Measurements from ENCODE around the gene ZNF205.
"Not testable (repeated sequence)": the region's sequence is repeated elsewhere in the genome, so short reads cannot be mapped to it uniquely, and the experiment has no call there.

ZNF205 gene

GRCh38 chr16:3135126-3135715 is 22.8 kb downstream of the ZNF205 start:
- no peak for DNase-seq

GRCh38 chr16:3137267-3137666 is 24.9 kb downstream of the ZNF205 start:
- no peak for DNase-seq

- no peak for DNase-seq
Measured at GRCh38 chr16:3138342-3138741, 26.0 kb downstream of the ZNF205 start.

GRCh38 chr16:3138823-3139426 is 26.5 kb downstream of the ZNF205 start:
- DNase-seq = no peak

GRCh38 chr16:3139561-3139960 is 27.2 kb downstream of the ZNF205 start:
- DNase-seq = not testable (repeated sequence)

GRCh38 chr16:3140603-3141427 is 28.4 kb downstream of the ZNF205 start:
- DNase-seq = no peak

- no peak for DNase-seq
Measured at GRCh38 chr16:3141781-3142311, 29.5 kb downstream of the ZNF205 start.

- DNase-seq = no peak
Measured at GRCh38 chr16:3142327-3142726, 29.9 kb downstream of the ZNF205 start.

- no peak for DNase-seq
Measured at GRCh38 chr16:3142770-3143169, 30.4 kb downstream of the ZNF205 start.

GRCh38 chr16:3143189-3143588 is 30.8 kb downstream of the ZNF205 start:
- no peak for DNase-seq

- DNase-seq = no peak
Measured at GRCh38 chr16:3143598-3144320, 31.4 kb downstream of the ZNF205 start.

GRCh38 chr16:3144321-3144983 is 32.1 kb downstream of the ZNF205 start:
- no peak for DNase-seq

GRCh38 chr16:3145151-3145550 is 32.8 kb downstream of the ZNF205 start:
- no peak for DNase-seq

- no peak for DNase-seq
Measured at GRCh38 chr16:3145660-3146059, 33.3 kb downstream of the ZNF205 start.

- DNase-seq = no peak
Measured at GRCh38 chr16:3147046-3147756, 34.8 kb downstream of the ZNF205 start.

- no peak for DNase-seq
Measured at GRCh38 chr16:3147757-3148104, 35.3 kb downstream of the ZNF205 start.

GRCh38 chr16:3148256-3149192 is 36.1 kb downstream of the ZNF205 start:
- DNase-seq = no peak

GRCh38 chr16:3149193-3149530 is 36.8 kb downstream of the ZNF205 start:
- no peak for DNase-seq

GRCh38 chr16:3149630-3150345 is 37.4 kb downstream of the ZNF205 start:
- peak; percentile 57 for DNase-seq
